OCI-LY7 (cell line): ENCODE data around the gene PGAP3.

Experiments
- EZH2phosphoT487 ChIP-seq: fragments of 200-600 bp; sonication (generic); IDR thresholded peaks from 2 replicates; pipeline ENCODE4 v1.6.1; 2018; ENCODE audit warnings: low read depth, borderline replicate concordance, mild to moderate bottlenecking, mixed run types, antibody characterized with exemption, low read length, moderate library complexity, mixed read lengths
- TF ChIP-seq, protein P1 (sequence below): fragments of 200-600 bp; sonication (generic); conservative IDR thresholded peaks from 2 replicates; pipeline ENCODE4 v1.5.1; 2014; ENCODE audit warnings: mild to moderate bottlenecking, antibody characterized with exemption, low read length, moderate library complexity, mixed read lengths

DNA sequence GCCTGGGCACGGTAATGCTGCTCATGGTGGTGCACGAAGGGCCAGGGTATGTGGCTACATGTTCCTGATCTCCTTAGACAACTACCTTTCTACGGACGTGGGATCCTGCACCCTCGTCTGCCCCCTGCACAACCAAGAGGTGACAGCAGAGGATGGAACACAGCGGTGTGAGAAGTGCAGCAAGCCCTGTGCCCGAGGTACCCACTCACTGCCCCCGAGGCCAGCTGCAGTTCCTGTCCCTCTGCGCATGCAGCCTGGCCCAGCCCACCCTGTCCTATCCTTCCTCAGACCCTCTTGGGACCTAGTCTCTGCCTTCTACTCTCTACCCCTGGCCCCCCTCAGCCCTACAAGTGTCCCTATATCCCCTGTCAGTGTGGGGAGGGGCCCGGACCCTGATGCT, 24.0 kb upstream of the PGAP3 start:
- TF ChIP-seq, protein P1, sequence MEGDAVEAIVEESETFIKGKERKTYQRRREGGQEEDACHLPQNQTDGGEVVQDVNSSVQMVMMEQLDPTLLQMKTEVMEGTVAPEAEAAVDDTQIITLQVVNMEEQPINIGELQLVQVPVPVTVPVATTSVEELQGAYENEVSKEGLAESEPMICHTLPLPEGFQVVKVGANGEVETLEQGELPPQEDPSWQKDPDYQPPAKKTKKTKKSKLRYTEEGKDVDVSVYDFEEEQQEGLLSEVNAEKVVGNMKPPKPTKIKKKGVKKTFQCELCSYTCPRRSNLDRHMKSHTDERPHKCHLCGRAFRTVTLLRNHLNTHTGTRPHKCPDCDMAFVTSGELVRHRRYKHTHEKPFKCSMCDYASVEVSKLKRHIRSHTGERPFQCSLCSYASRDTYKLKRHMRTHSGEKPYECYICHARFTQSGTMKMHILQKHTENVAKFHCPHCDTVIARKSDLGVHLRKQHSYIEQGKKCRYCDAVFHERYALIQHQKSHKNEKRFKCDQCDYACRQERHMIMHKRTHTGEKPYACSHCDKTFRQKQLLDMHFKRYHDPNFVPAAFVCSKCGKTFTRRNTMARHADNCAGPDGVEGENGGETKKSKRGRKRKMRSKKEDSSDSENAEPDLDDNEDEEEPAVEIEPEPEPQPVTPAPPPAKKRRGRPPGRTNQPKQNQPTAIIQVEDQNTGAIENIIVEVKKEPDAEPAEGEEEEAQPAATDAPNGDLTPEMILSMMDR: no peak
- TF ChIP-seq EZH2phosphoT487: no peak
